ENCODE data around the gene SFT2D2. TPM values are rescaled to one million over a fixed set of nuclear protein-coding genes. Genes with fewer than 3 reads are reported as not detected.

SFT2D2 gene
- total RNA-seq, 1 experiment from 2014 or later, result 11.1 TPM

DNA sequence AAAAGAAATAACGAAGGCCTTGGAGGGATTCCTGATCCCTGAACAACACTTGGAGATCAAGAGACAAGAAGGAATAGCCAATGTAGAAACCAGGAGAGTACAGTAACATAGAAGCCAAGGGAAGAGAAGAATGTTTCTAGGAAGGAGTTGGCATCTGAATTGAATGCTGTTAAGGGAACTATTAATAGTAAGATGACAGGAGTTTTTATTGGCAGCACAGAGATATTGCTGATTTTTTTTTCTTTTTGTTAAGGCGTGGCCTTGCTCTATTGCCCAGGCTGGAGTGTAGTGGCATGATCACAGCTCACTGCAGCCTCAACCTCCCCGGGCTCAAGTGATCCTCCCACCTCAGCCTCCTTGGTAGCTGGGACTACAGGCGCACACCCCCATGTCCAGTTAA, 9.6 kb upstream of the SFT2D2 start:
- Histone ChIP-seq H3K36me3 (no peaks in the 10 kb centered on the region), H3K9me3 (no peaks in the 10 kb centered on the region; the same call in 1 of the 2 replicates), H3K27me3 (no peaks in the 10 kb centered on the region), H3K4me3 (no peak overlapping the region)
- peak; percentile 10 for DNase-seq

DNA sequence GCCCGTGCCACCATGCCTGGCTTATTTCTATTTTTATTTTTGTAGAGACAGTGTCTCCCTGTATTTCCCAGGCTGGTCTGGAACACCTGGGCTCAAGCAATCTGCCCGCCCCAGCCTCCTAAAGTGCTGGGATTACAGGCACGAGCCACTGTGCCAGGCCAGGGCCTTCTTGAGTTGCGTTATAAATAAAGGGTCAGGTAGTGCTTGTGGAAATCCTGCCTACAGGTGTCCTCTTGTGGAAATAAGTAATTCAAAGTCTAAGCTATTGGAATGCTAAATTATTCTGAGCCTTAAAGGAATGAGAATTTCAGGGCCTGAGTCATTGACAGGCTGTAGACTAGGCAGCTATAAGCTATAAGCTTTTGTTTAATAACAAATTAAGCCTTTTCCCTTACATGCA, 8.1 kb upstream of the SFT2D2 start:
- H3K9me3 ChIP-seq, result no peaks in the 10 kb centered on the region; the same call in 1 of the 2 replicates
- no peaks in the 10 kb centered on the region for H3K36me3 ChIP-seq
- no peak for DNase-seq

DNA sequence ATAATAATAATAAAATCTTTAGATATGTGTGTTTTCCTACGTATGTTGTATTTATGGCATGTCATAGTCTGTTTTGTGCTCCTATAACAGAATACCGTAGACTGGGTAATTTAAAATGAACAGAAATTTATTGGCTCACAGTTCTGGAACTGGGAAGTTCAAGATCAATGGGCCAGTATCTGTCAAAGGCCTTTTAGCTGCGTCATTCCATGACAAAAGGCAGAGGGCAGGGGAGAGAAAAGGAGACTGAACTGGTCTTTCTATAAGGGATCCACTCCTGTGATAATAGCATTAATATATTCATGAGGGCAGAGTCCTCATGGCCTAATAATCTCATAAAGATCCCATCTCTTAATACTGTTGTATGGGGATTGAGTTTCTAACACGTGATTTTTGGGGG, 7.1 kb upstream of the SFT2D2 start:
- no peaks in the 10 kb centered on the region for H3K27me3 ChIP-seq
- DNase-seq, result no peak
- no peak overlapping the region for H3K4me3 ChIP-seq
- no peaks in the 10 kb centered on the region; the same call in 1 of the 2 replicates for H3K9me3 ChIP-seq
- H3K36me3 ChIP-seq, result no peaks in the 10 kb centered on the region

More for the DNA sequence above, 8.1 kb upstream of the SFT2D2 start:
- Histone ChIP-seq H3K27me3 (no peaks in the 10 kb centered on the region), H3K4me3 (no peak overlapping the region)

DNA sequence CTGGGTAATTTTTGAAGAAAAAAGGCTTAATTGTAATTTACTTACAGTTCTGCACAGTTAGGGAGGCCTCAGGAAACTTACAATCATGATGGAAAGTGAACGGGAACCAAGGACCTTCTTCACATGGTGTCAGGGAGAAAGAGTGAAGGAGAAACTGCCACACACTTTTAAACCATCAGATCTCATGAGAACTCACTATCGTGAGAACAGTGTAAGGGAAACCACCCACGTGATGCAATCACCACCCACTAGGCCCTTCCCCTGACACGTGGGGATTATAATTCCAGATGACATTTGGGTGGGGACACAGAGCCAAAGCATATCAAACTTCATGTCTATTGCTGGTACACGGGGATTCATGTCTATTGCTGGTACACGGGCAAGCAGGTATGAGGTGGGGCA, 5.3 kb upstream of the SFT2D2 start:
- H3K36me3 ChIP-seq, result no peaks in the 10 kb centered on the region
- DNase-seq, result no peak
- no peaks in the 10 kb centered on the region for H3K9me3 ChIP-seq
- H3K27me3 ChIP-seq, result no peaks in the 10 kb centered on the region
- no peak overlapping the region for H3K4me3 ChIP-seq

DNA sequence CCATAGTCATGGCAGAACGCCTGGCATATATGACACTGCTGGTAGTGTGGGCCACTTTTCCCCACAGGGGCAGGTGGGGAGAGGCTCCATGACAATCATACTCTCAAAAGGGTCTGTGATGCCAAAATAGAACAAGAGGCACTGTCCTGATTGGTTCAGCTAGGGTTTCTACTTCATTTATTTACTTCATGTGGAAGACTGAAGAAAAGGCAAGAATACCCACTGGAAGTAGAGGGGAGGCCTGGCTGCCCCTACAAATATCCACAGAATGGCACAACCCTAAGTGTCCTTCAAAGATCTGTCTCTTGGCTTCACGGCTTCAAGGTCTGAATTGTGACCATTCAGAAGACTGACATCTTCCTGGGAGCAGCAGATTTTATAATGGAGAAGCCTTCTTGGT, 4.5 kb upstream of the SFT2D2 start:
- Histone ChIP-seq H3K36me3 (no peaks in the 10 kb centered on the region), H3K4me3 (no peak overlapping the region), H3K27me3 (no peaks in the 10 kb centered on the region), H3K9me3 (no peaks in the 10 kb centered on the region)
- DNase-seq, result no peak

GRCh38 chr1:168223261-168223660, 2.5 kb upstream of the SFT2D2 start:
- Histone ChIP-seq H3K9me3 (no peaks in the 10 kb centered on the region), H3K4me3 (no peak overlapping the region), H3K27me3 (no peaks in the 10 kb centered on the region), H3K36me3 (no peaks in the 10 kb centered on the region)
- DNase-seq, result no peak

GRCh38 chr1:168223681-168224540, 1.9 kb upstream of the SFT2D2 start:
- Histone ChIP-seq H3K4me3 (no peak overlapping the region), H3K9me3 (no peaks in the 10 kb centered on the region), H3K27me3 (no peaks in the 10 kb centered on the region), H3K36me3 (peaks cover 1% of the 10 kb centered on the region; the same call in 1 of the 2 replicates)
- no peak for DNase-seq

DNA sequence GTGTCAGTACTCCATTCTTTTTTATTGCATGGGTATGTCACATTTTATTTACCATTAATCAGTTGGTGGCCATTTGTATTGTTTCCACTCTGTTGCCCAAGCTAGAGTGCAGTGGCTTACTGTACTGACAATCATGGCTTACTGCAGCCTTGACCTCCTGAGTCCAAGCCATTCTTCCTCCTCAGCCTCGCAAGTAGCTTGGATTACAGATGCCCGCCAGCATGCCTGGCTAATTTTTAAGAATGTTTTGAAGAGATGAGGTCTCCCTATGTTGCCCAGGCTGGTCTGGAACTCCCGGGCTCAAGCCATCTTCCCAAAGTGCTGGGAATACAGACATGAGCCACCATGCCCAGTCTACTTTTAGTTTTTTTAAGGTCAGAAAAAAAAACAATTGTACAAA, 813 bp upstream of the SFT2D2 start:
- no peaks in the 10 kb centered on the region for H3K9me3 ChIP-seq
- no peaks in the 10 kb centered on the region for H3K27me3 ChIP-seq
- H3K4me3 ChIP-seq, result peak overlapping the region; percentile 93; the same call in 1 of the 2 replicates
- no peak for DNase-seq
- H3K36me3 ChIP-seq, result peaks cover 12% of the 10 kb centered on the region

DNA sequence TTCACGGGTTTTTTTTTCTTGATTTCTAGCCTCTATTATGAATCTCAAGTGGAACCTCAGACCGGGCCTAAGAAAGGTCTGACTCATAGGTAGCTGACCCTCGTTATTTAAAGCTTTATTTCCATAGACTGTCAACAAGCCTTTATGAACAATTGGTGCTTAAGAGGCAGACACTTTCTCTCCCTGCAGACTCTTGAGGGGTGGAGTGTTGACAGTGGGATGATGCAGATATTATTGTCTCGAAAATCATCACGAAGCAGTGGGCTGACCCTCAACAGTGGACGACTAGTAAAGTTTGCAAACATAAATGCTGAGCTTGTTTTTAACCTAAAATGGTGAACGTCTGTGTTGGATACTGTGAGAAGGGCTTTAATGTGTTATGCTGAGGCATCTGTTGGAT, 1.8 kb downstream of the SFT2D2 start:
- peaks cover 25% of the 10 kb centered on the region for H3K36me3 ChIP-seq
- peak overlapping the region; percentile 93 for H3K4me3 ChIP-seq
- no peak for DNase-seq
- H3K9me3 ChIP-seq, result no peaks in the 10 kb centered on the region
- H3K27me3 ChIP-seq, result no peaks in the 10 kb centered on the region

DNA sequence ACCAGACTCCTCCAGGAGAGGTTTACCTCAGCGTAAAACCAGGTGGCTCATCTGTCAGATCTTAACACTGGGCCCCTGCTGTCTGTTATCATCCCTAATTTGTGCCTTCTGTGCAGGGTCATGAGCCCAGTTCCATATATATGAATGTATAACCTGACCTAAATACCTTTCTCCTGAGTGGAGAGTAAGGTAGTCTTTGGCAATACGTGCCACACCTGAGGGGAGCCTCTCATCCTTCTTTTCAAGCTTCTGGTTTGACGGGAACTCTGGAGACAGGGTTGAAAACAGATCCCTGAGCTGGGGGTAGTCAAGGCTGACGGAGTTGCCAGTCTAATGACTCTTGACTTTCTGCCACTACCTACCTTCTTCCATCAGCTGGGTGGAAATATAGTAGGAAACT, 4.1 kb downstream of the SFT2D2 start:
- no peaks in the 10 kb centered on the region for H3K9me3 ChIP-seq
- no peak for DNase-seq
- no peaks in the 10 kb centered on the region for H3K27me3 ChIP-seq
- H3K36me3 ChIP-seq, result peaks cover 42% of the 10 kb centered on the region
- no peak overlapping the region for H3K4me3 ChIP-seq

DNA sequence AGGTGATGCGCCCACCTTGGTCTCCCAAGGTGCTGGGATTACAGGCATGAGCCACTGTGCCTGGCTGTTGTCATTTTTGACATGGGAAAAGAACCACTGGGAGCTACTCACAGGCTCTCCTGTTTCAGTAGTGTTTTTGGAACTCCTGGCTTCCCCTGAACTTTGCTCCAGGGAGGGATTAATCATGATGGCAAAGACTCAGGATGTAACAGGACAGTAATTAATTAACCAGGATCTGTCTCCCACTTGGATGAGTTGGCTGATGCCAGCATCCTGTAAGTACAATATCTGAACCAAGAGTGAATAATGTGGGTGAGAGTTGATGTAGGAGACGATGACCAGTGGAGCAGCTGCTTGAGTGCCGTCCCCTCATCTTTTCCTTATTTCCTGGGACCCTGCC, 4.9 kb downstream of the SFT2D2 start:
- DNase-seq, result no peak
- Histone ChIP-seq H3K9me3 (no peaks in the 10 kb centered on the region), H3K36me3 (peaks cover 49% of the 10 kb centered on the region), H3K27me3 (no peaks in the 10 kb centered on the region), H3K4me3 (no peak overlapping the region)

GRCh38 chr1:168234846-168235547, 9.2 kb downstream of the SFT2D2 start:
- H3K36me3 ChIP-seq, result peaks cover 69% of the 10 kb centered on the region
- H3K9me3 ChIP-seq, result no peaks in the 10 kb centered on the region
- peak; percentile 17 for DNase-seq
- H3K4me3 ChIP-seq, result no peak overlapping the region
- no peaks in the 10 kb centered on the region for H3K27me3 ChIP-seq

DNA sequence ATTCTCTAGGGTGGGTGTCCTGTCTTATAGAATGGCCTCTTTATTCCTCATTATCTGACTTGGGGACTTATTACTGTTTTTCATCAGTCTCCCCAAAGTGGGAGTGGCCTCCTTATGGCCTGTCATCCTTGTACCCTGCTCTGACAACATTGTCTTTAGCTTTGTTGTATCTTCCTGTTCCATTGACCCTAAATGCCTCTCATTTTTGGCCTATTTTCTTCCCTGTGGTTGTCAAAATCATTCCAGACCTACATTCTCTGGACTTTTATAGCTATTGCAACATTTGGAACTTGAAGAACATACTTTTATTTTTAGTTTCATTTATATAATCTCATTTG, 9.7 kb downstream of the SFT2D2 start:
- no peaks in the 10 kb centered on the region for H3K9me3 ChIP-seq
- H3K4me3 ChIP-seq, result no peak overlapping the region
- no peak for DNase-seq
- peaks cover 65% of the 10 kb centered on the region for H3K36me3 ChIP-seq
- no peaks in the 10 kb centered on the region for H3K27me3 ChIP-seq

DNA sequence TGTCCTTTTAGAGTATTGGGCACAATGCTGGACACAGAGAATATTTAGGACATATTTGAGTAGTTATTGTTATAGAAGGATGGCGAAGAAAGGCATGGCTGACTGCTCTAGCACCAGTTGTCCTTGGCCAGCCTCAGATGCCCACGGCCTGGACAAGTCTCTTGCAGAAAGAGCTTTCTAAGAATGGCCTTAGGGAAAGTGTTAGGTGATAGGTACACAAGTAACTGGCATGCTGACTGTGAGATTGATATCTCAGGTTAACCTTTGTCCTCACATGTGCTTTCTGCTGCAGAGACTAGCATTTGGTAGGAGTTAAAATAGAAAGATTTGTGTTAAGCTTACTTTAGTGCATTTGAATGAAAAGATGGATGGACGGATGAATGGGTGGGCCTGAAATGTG, 10.1 kb downstream of the SFT2D2 start:
- no peak overlapping the region for H3K4me3 ChIP-seq
- DNase-seq, result no peak
- H3K36me3 ChIP-seq, result peaks cover 63% of the 10 kb centered on the region
- no peaks in the 10 kb centered on the region for H3K27me3 ChIP-seq
- H3K9me3 ChIP-seq, result no peaks in the 10 kb centered on the region

DNA sequence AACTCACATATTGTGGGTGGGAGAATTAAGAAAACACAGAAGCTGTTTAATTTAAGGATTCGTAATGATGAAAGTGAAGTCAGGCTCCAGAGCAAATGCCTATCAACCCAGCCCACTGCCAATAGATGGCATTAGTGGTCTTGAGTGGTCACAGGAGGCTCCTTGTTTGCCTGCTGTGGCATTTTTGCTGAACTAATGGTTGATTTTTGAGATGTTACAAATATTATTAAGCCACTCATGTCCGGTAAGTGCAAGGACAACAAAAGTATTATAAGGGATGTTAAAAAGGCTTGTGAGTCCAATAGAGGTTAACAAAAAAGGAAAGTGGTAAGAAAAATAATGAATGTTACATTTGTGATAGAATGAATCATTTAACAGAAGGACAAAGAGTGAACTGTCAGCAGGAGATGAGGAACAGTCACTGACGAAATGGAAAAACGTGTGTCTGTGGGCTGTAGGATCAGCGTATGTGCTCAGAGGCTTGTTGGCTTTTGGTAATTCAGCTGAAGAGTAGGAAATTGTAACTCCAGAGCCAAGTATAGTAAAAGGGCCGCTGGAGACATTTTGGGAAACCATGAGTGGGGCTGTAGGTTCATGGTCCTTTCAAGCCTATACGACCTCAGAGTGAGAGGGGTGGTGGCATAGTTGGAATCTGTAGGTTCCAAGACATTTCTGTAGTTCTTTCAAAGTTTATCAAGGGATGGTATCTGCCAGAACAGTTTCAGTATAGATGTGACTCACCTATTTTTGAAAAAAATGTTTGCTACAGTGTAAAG, 11.2 kb downstream of the SFT2D2 start:
- no peak for DNase-seq
- H3K36me3 ChIP-seq, result peaks cover 70% of the 10 kb centered on the region

GRCh38 chr1:168243198-168243597, 17.4 kb downstream of the SFT2D2 start:
- no peaks in the 10 kb centered on the region for H3K27me3 ChIP-seq
- no peaks in the 10 kb centered on the region for H3K9me3 ChIP-seq
- no peak overlapping the region for H3K4me3 ChIP-seq
- no peak for DNase-seq
- peaks cover 57% of the 10 kb centered on the region for H3K36me3 ChIP-seq

More for the DNA sequence above, 11.2 kb downstream of the SFT2D2 start:
- H3K27me3 ChIP-seq, result no peaks in the 10 kb centered on the region
- H3K4me3 ChIP-seq, result no peak overlapping the region
- H3K9me3 ChIP-seq, result no peaks in the 10 kb centered on the region

DNA sequence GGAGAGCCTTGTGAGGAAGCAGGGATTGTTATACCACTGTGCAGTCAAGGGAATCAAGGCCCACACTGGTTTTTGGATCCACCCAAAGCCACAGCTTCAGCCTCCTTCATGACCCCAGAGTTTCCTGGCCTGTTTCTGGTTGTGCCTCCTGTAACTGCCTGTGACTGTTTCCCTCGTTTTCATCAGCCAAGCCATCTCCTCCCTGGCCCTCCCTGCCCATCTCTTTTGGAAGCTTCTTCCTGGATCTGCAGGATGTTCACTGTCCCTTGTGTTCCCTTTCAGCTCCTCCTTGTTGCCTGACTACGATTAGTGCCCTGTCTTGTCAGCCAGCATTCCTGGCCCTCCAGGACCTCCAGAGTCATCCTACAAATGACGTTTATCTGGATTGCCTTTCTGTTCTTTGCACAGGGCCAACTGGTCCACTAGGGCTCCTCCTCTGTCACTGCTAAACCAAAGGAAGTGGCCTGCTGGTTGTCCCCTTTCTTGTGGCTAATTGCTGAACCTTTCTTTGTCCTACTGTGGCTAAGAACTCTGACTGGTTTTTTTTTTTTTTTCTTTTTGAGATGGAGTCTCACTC, 17.9 kb downstream of the SFT2D2 start:
- H3K27me3 ChIP-seq, result no peaks in the 10 kb centered on the region
- DNase-seq, result no peak
- H3K36me3 ChIP-seq, result peaks cover 60% of the 10 kb centered on the region
- H3K4me3 ChIP-seq, result no peak overlapping the region
- no peaks in the 10 kb centered on the region for H3K9me3 ChIP-seq

All from MG63 (cell line).